DND-41 (cell line): ENCODE results near the gene ITPR1.

Experiments
- EZH2 ChIP-seq: IDR thresholded peaks from 3 replicates; pipeline ENCODE4 v1.6.1; 2012; ENCODE audit warnings: borderline replicate concordance, low read depth, mild to moderate bottlenecking, moderate library complexity, low read length, inconsistent platforms; ENCODE audit not compliant: severe bottlenecking
- TF ChIP-seq, protein P1 (sequence below): IDR thresholded peaks from 2 replicates; pipeline ENCODE4 v1.5.1; 2012; ENCODE audit warnings: borderline replicate concordance, low read length, moderate library complexity, mild to moderate bottlenecking; ENCODE audit not compliant: poor library complexity, severe bottlenecking; ENCODE audit errors: extremely low read depth

DNA sequence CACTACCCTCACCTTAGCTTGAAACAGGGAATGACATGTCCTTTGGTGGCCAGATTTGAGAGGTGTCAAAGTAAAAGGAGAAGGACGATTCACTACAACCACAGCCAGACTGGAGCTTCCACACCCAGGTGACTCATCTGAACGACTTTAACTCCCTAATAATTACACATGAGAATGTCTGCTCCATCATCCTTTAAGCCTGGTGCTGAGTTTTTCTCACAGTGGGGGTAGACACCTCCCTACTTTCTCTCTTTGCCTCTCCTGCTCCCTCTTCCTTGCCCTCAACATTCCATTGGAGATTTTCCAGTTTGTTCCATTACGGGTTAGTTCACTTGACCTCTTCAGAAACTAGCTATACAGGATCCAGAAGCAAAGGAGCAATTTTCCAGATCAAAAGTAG, 331.8 kb downstream of the ITPR1 start:
- TF ChIP-seq, protein P1, sequence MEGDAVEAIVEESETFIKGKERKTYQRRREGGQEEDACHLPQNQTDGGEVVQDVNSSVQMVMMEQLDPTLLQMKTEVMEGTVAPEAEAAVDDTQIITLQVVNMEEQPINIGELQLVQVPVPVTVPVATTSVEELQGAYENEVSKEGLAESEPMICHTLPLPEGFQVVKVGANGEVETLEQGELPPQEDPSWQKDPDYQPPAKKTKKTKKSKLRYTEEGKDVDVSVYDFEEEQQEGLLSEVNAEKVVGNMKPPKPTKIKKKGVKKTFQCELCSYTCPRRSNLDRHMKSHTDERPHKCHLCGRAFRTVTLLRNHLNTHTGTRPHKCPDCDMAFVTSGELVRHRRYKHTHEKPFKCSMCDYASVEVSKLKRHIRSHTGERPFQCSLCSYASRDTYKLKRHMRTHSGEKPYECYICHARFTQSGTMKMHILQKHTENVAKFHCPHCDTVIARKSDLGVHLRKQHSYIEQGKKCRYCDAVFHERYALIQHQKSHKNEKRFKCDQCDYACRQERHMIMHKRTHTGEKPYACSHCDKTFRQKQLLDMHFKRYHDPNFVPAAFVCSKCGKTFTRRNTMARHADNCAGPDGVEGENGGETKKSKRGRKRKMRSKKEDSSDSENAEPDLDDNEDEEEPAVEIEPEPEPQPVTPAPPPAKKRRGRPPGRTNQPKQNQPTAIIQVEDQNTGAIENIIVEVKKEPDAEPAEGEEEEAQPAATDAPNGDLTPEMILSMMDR, result no peak
- TF ChIP-seq EZH2, result no peak
